ENCODE measurements around the gene GORASP1.

GORASP1 gene

DNA sequence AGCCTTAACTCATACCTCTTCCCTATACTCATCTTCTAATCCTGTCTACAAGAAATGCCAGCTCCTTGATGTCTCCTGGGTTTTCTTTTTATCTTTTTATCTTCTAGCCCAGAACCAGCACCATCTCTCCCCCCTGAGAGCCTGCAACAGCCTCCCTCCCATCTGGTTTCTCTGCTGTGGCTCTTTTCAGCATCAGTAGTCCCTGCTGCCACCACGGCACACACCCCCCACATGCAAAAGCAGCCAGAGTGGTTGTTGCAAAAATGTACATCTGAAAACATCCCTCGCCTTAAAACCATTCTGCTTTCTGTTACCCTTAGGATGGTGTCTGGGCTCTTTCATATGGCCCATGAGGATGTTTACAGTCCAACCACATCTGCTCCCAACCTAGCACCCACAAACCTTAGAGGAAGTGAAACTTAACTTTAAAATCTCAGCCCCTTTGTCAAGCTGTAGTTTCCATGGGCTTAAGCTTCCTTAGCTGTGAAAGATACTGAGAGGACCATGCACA, 828 bp upstream of the GORASP1 start:
- ATAC-seq (replicated peaks) (peak; percentile 80 to 85), DNase-seq (peak; percentile 40)
- Mint-ChIP-seq H3K27ac (peak overlapping the region; percentile 94), H3K4me3 (peak overlapping the region; percentile 89 to 90), H3K9me3 (no peaks in the 10 kb centered on the region), H3K27me3 (no peaks in the 10 kb centered on the region), H3K4me1 (peaks cover 44 to 53% of the 10 kb centered on the region in 2 donors), H3K36me3 (peaks cover 0 to 6% of the 10 kb centered on the region in 2 donors)

GRCh38 chr3:39106851-39107387, 508 bp downstream of the GORASP1 start:
- peak; percentile 8 to 17 for ATAC-seq (replicated peaks)
- peak overlapping the region; percentile 90 for H3K27ac Mint-ChIP-seq
- no peaks in the 10 kb centered on the region for H3K27me3 Mint-ChIP-seq
- peak overlapping the region; percentile 90 to 91 for H3K4me3 Mint-ChIP-seq
- peaks cover 4 to 14% of the 10 kb centered on the region in 2 donors for H3K36me3 Mint-ChIP-seq
- DNase-seq: no peak
- H3K4me1 Mint-ChIP-seq: peaks cover 57 to 67% of the 10 kb centered on the region in 2 donors
- H3K9me3 Mint-ChIP-seq: no peaks in the 10 kb centered on the region

DNA sequence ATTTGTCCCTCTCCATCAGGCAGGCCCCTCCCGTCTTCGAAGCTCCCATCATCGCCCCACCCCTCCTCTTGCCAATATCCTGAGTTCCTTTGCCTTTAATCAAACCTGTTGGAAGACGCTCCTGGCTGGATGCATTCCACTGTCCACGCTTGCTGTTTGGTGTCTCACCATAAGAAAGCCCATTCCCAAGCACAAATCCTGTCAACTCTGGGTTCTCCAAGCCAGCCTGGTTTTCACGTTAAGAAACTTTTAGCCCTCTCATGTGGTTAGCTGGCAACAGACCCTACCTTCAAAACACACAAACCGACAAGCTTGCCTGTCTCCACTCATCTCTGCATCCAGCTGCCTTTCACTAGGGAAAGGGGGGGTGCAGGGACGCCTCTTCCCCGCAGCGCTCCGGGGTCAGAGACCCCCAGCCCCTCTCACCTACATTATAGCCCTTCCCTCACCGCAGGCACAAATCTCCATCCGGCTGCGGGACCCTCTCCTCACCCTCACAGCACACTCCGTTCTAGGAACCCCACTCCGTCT, 1.1 kb downstream of the GORASP1 start:
- DNase-seq: no peak
- peaks cover 4 to 14% of the 10 kb centered on the region in 2 donors for H3K36me3 Mint-ChIP-seq
- peak overlapping the region; percentile 90 to 91 for H3K4me3 Mint-ChIP-seq
- peaks cover 59 to 70% of the 10 kb centered on the region in 2 donors for H3K4me1 Mint-ChIP-seq
- H3K9me3 Mint-ChIP-seq: no peaks in the 10 kb centered on the region
- H3K27ac Mint-ChIP-seq: peak overlapping the region; percentile 90
- H3K27me3 Mint-ChIP-seq: no peaks in the 10 kb centered on the region
- no peak for ATAC-seq (replicated peaks)

DNA sequence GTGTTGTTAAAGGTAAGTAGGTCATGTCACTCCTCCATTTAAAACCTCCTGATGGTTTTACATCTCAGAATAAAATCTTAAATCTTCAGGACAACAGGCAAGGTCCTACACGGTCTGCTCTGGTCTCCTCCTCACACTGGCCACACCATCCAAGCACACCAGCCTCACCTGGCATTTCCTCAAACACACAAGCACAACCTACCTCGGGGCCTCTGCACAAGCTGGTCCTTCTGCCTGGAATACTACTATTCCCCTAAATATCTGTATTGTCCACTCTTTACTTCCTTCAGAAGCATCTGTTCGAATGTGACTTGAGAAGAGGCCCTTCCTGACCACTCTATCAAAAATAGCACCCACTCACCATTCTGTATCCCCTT, 1.8 kb downstream of the GORASP1 start:
- no peak for ATAC-seq (replicated peaks)
- no peak for DNase-seq
- Mint-ChIP-seq H3K27me3 (no peaks in the 10 kb centered on the region), H3K27ac (peak overlapping the region; percentile 42), H3K4me3 (peak overlapping the region; percentile 90 to 91), H3K4me1 (peaks cover 59 to 76% of the 10 kb centered on the region in 2 donors), H3K9me3 (no peaks in the 10 kb centered on the region), H3K36me3 (peaks cover 5 to 19% of the 10 kb centered on the region in 2 donors)

GRCh38 chr3:39104961-39105686, 2.3 kb downstream of the GORASP1 start:
- Mint-ChIP-seq H3K4me1 (peaks cover 59 to 76% of the 10 kb centered on the region in 2 donors), H3K27ac (peak overlapping the region; percentile 63), H3K9me3 (no peaks in the 10 kb centered on the region), H3K27me3 (no peaks in the 10 kb centered on the region), H3K4me3 (peak overlapping the region in 1 of 2 donors; percentile 1), H3K36me3 (peaks cover 7 to 22% of the 10 kb centered on the region in 2 donors)
- ATAC-seq (replicated peaks) (no peak), DNase-seq (no peak)

- no peak for ATAC-seq (replicated peaks)
- no peak overlapping the region for H3K4me3 Mint-ChIP-seq
- H3K27me3 Mint-ChIP-seq: no peaks in the 10 kb centered on the region
- H3K9me3 Mint-ChIP-seq: no peaks in the 10 kb centered on the region
- peaks cover 54 to 70% of the 10 kb centered on the region in 2 donors for H3K4me1 Mint-ChIP-seq
- no peak overlapping the region for H3K27ac Mint-ChIP-seq
- no peak for DNase-seq
- peaks cover 7 to 22% of the 10 kb centered on the region in 2 donors for H3K36me3 Mint-ChIP-seq
Observed at GRCh38 chr3:39103791-39104552, 3.5 kb downstream of the GORASP1 start.

GRCh38 chr3:39103324-39103693, 4.1 kb downstream of the GORASP1 start:
- Mint-ChIP-seq H3K36me3 (peaks cover 7 to 22% of the 10 kb centered on the region in 2 donors), H3K4me3 (no peak overlapping the region), H3K9me3 (no peaks in the 10 kb centered on the region), H3K27ac (peak overlapping the region; percentile 21), H3K27me3 (no peaks in the 10 kb centered on the region), H3K4me1 (peaks cover 48 to 63% of the 10 kb centered on the region in 2 donors)
- DNase-seq: no peak
- ATAC-seq (replicated peaks): no peak

- DNase-seq (no peak), ATAC-seq (replicated peaks) (no peak)
- peaks cover 12 to 22% of the 10 kb centered on the region in 2 donors for H3K36me3 Mint-ChIP-seq
- H3K27ac Mint-ChIP-seq: peak overlapping the region; percentile 44
- H3K27me3 Mint-ChIP-seq: no peaks in the 10 kb centered on the region
- peaks cover 42 to 57% of the 10 kb centered on the region in 2 donors for H3K4me1 Mint-ChIP-seq
- H3K9me3 Mint-ChIP-seq: no peaks in the 10 kb centered on the region
- H3K4me3 Mint-ChIP-seq: no peak overlapping the region
Observed at GRCh38 chr3:39102504-39103323, 4.7 kb downstream of the GORASP1 start.

DNA sequence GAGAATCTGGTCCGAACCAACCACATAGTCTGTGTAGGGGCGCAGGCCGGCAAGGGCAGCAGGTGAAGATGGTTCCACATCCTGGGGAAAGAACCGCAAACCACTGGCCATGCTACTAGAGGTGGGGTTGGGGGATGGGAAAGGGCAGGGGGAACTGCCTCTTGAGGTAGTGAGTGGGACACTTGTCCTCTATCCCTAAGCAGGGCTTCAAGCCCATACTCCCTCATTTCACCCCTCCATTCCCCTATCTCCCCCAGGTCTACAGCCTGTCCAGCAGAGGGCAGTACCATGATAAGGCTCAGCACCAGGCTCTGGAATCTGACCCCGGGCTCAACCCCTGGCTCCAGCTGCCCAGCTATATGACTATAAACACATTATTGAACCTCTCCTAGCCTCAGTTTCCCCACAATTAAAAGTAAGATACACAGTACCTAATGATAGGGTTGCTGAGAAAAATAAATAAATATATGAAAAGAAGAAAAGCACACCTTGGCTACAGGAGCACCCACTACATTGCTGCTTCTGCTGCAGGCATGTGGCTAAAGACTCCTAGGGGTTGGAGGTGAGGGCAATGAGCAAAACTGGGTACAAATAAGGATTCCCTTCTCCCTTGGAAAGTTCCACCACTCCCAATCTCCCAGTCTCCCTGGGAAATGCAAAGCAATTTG, 6.3 kb downstream of the GORASP1 start:
- ATAC-seq (replicated peaks) (peak; percentile 79 to 87), DNase-seq (no peak)
- Mint-ChIP-seq H3K27ac (no peak overlapping the region), H3K27me3 (no peaks in the 10 kb centered on the region), H3K4me1 (peaks cover 34 to 48% of the 10 kb centered on the region in 2 donors), H3K36me3 (peaks cover 13 to 30% of the 10 kb centered on the region in 2 donors), H3K9me3 (no peaks in the 10 kb centered on the region), H3K4me3 (no peak overlapping the region)

- H3K27ac Mint-ChIP-seq: no peak overlapping the region
- H3K9me3 Mint-ChIP-seq: no peaks in the 10 kb centered on the region
- no peak overlapping the region for H3K4me3 Mint-ChIP-seq
- H3K4me1 Mint-ChIP-seq: peaks cover 28 to 42% of the 10 kb centered on the region in 2 donors
- peaks cover 13 to 30% of the 10 kb centered on the region in 2 donors for H3K36me3 Mint-ChIP-seq
- no peaks in the 10 kb centered on the region for H3K27me3 Mint-ChIP-seq
- ATAC-seq (replicated peaks) (no peak), DNase-seq (no peak)
Observed at GRCh38 chr3:39100500-39100886, 6.9 kb downstream of the GORASP1 start.

- no peak overlapping the region for H3K4me3 Mint-ChIP-seq
- H3K9me3 Mint-ChIP-seq: no peaks in the 10 kb centered on the region
- no peak for DNase-seq
- no peak overlapping the region for H3K27ac Mint-ChIP-seq
- no peak for ATAC-seq (replicated peaks)
- peaks cover 14 to 28% of the 10 kb centered on the region in 2 donors for H3K36me3 Mint-ChIP-seq
- H3K27me3 Mint-ChIP-seq: no peaks in the 10 kb centered on the region
- H3K4me1 Mint-ChIP-seq: peaks cover 23 to 36% of the 10 kb centered on the region in 2 donors
Observed at GRCh38 chr3:39099738-39100499, 7.5 kb downstream of the GORASP1 start.

DNA sequence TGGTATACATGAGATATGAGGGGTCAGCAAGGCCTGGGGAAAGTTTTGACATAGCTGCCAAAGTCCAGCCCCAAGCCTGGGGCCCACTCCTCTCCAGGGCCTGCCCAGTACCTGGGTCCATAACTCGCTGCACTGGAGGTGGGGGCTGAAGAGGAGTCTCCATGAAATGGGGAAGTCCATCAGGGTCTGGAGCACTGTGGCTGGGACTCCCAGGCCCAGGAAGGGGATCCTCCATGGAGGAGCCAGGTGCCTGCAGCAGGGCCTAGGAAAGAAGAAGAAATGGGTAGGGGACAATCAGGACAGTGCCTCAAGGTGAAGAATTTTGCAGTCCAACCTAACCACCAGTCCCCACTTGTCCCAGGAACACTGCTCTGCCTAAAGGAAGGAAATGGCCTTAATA, 8.2 kb downstream of the GORASP1 start:
- no peaks in the 10 kb centered on the region for H3K9me3 Mint-ChIP-seq
- H3K4me3 Mint-ChIP-seq: no peak overlapping the region
- no peak for DNase-seq

More for the DNA sequence above, 8.2 kb downstream of the GORASP1 start:
- peaks cover 21 to 32% of the 10 kb centered on the region in 2 donors for H3K4me1 Mint-ChIP-seq
- no peak for ATAC-seq (replicated peaks)
- no peaks in the 10 kb centered on the region for H3K27me3 Mint-ChIP-seq
- no peak overlapping the region for H3K27ac Mint-ChIP-seq
- peaks cover 18 to 29% of the 10 kb centered on the region in 2 donors for H3K36me3 Mint-ChIP-seq

Measured in stimulated activated naive B cell treated with anti-CD40 and anti-IgM and Interleukin-4, amounts not matched to agents 10 μg/mL and 1 μg/mL and 100 μg/mL, for 72 hours (primary cell).